Occipital lobe (tissue), 2 donors: Measurements from ENCODE around the gene TBC1D2B. TPM values are rescaled to one million over a fixed set of nuclear protein-coding genes. Genes with fewer than 3 reads are reported as not detected.
"Not testable (repeated sequence)": the region's sequence is repeated elsewhere in the genome, so short reads cannot be mapped to it uniquely, and the experiment has no call there.

Experiments
- DNase-seq: peaks from one replicate; lab custom pipeline; 2025; lab: John Stamatoyannopoulos, UW
- total RNA-seq: library from RNA; depleted of rRNA; stranded (reverse); fragments of >200 nt; gene quantifications from one replicate; pipeline ENCODE4 v1.2.3, GENCODE V29; 2014

Gene TBC1D2B
- total RNA-seq, 1 donor from 2014 or later: 12.3 TPM

GRCh38 chr15:78003539-78004008 lies 73.9 kb downstream of the TBC1D2B start:
- DNase-seq: no peak

GRCh38 chr15:78002996-78003395 lies 74.5 kb downstream of the TBC1D2B start:
- no peak for DNase-seq

GRCh38 chr15:78001656-78002055 lies 75.9 kb downstream of the TBC1D2B start:
- no peak for DNase-seq

GRCh38 chr15:78000927-78001249 lies 76.6 kb downstream of the TBC1D2B start:
- DNase-seq: no peak

- no peak for DNase-seq
These were observed 77.2 kb downstream of the TBC1D2B start for GRCh38 chr15:78000091-78000926.

GRCh38 chr15:77999486-77999885 lies 78.0 kb downstream of the TBC1D2B start:
- no peak for DNase-seq

GRCh38 chr15:77998592-77998991 lies 78.9 kb downstream of the TBC1D2B start:
- no peak for DNase-seq

GRCh38 chr15:77997761-77998554 lies 79.6 kb downstream of the TBC1D2B start:
- not testable (repeated sequence) for DNase-seq

- DNase-seq: not testable (repeated sequence)
These were observed 80.3 kb downstream of the TBC1D2B start for GRCh38 chr15:77997221-77997620.

- not testable (repeated sequence) for DNase-seq
These were observed 80.8 kb downstream of the TBC1D2B start for GRCh38 chr15:77996713-77997171.

- DNase-seq: not testable (repeated sequence)
These were observed 81.3 kb downstream of the TBC1D2B start for GRCh38 chr15:77996226-77996625.

- DNase-seq: not testable (repeated sequence)
These were observed 82.0 kb downstream of the TBC1D2B start for GRCh38 chr15:77995537-77995918.

- peak; percentile 39 for DNase-seq
These were observed 82.5 kb downstream of the TBC1D2B start for GRCh38 chr15:77994893-77995536.

GRCh38 chr15:77993970-77994693 lies 83.4 kb downstream of the TBC1D2B start:
- DNase-seq: peak; percentile 69

GRCh38 chr15:77993374-77993911 lies 84.1 kb downstream of the TBC1D2B start:
- no peak for DNase-seq

GRCh38 chr15:77992356-77993222 lies 84.9 kb downstream of the TBC1D2B start:
- no peak for DNase-seq

- peak; percentile 19 for DNase-seq
These were observed 85.8 kb downstream of the TBC1D2B start for GRCh38 chr15:77991658-77992201.

- no peak for DNase-seq
These were observed 86.5 kb downstream of the TBC1D2B start for GRCh38 chr15:77991029-77991406.

GRCh38 chr15:77989296-77990143 lies 88.0 kb downstream of the TBC1D2B start:
- DNase-seq: no peak
